Measurements from ENCODE around the gene GRAMD1B. TPM values are rescaled to one million over a fixed set of nuclear protein-coding genes. Genes with fewer than 3 reads are reported as not detected.
A peak's percentile ranks its signal among the peaks of the same experiment; 100 is the strongest.

Gene GRAMD1B
- total RNA-seq, 1 experiment from 2014 or later, result 12.7 TPM

- H4K20me1 ChIP-seq (ENCODE audit: insufficient read depth), result no peaks in the 10 kb centered on the region
- H3K9ac ChIP-seq (ENCODE audit: low read length), result peak overlapping the region; percentile 48
- ATAC-seq, result peak; percentile 76
- H2AFZ ChIP-seq (ENCODE audit: low read depth, low read length, poor library complexity, severe bottlenecking), result peak overlapping the region; percentile 62
- TF ChIP-seq MAX (IDR thresholded peaks at IDR 0.05) (peak; percentile 80), ATF3 (IDR thresholded peaks at IDR 0.05) (peak; percentile 46; the same call in 1 of the 2 replicates), SP1 (IDR thresholded peaks at IDR 0.05; ENCODE audit: low read depth) (peak; percentile 88), CBX3 (IDR thresholded peaks at IDR 0.05; ENCODE audit: low read depth) (peak; percentile 82), SIN3A (IDR thresholded peaks at IDR 0.05; ENCODE audit: low read depth) (peak; percentile 66), RAD21 (IDR thresholded peaks at IDR 0.05; ENCODE audit: low read depth) (no peak; the same call in 1 of the 2 replicates), ZFX (IDR thresholded peaks at IDR 0.05) (peak; percentile 24; the same call in 1 of the 2 replicates), EZH2 (IDR thresholded peaks at IDR 0.05) (no peak), ZBTB33 (IDR thresholded peaks at IDR 0.05; ENCODE audit: extremely low read depth, insufficient replicate concordance, low read length) (peak; percentile 6), CEBPB (IDR thresholded peaks at IDR 0.05; ENCODE audit: low read depth) (peak; percentile 83), SRF (IDR thresholded peaks at IDR 0.05; ENCODE audit: low read depth) (peak; percentile 46), POLR2AphosphoS5 (IDR thresholded peaks at IDR 0.05; ENCODE audit: low read depth, low read length) (peak; percentile 70; the same call in 1 of the 2 replicates), JUND (IDR thresholded peaks at IDR 0.05) (peak; percentile 80), FOSL1 (IDR thresholded peaks at IDR 0.05; ENCODE audit: low read depth) (peak; percentile 81), EZH2phosphoT487 (IDR thresholded peaks at IDR 0.05; ENCODE audit: borderline replicate concordance) (no peak), ZNF274 (IDR thresholded peaks at IDR 0.05; ENCODE audit: low read depth, low read length) (no peak), YY1 (IDR thresholded peaks at IDR 0.05; ENCODE audit: extremely low read depth, insufficient replicate concordance, low read depth, low read length) (no peak), ELF1 (IDR thresholded peaks at IDR 0.05; ENCODE audit: borderline replicate concordance, low read depth) (peak; percentile 57), EGR1 (IDR thresholded peaks at IDR 0.05; ENCODE audit: low read depth) (0 out of 2 replicates have a peak, but pooled peaks have one; percentile 23)
- ChIA-PET POLR2A (interaction anchor here (1.0 to 1.2 kb wide), 3 partner anchors 9 to 14 kb away, joined by 3 to 5 read pairs (median 3); no protein-coding TSS in a partner anchor), RAD21 (ENCODE audit: low non-redundant PET in 1 of 2, low total read pairs in 2 of 2, uncharacterized antibody in 2 of 2, unreplicated experiment in 2 of 2) (no interaction called here), CTCF (interaction anchor here (1.0 to 1.3 kb wide), 2 partner anchors 24 to 47 kb away, joined by 5 read pairs; no protein-coding TSS in a partner anchor)
- H3K9me3 ChIP-seq (ENCODE audit: control insufficient read depth in 1 of 2, insufficient read depth in 1 of 2, low read depth in 1 of 2, low read length in 2 of 2), result no peaks in the 10 kb centered on the region
- no peaks in the 10 kb centered on the region for H3K27me3 ChIP-seq (ENCODE audit: insufficient read depth, low read length)
- H3K9me2 ChIP-seq (ENCODE audit: insufficient read depth), result no peaks in the 10 kb centered on the region
- no TSS peak for BruUV-seq (replicated peaks)
- H3K4me3 ChIP-seq (replicated peaks in 1 of 2; ENCODE audit: low read depth in 1 of 2, low read length in 2 of 2), result peak overlapping the region; percentile 38 to 50
- no peaks in the 10 kb centered on the region for H3K79me2 ChIP-seq (ENCODE audit: insufficient read depth, low read length)
- intact Hi-C loops (cut with micrococcal nuclease), result no loop called here
- peak; percentile 88 for DNase-seq (ENCODE audit: low read depth, low spot score)
- peak overlapping the region; percentile 68 for H3K27ac ChIP-seq (ENCODE audit: low read depth, low read length)
- H3K4me2 ChIP-seq (ENCODE audit: low read length), result peak overlapping the region; percentile 75
- H3K36me3 ChIP-seq (ENCODE audit: control insufficient read depth in 1 of 2, insufficient read depth in 2 of 2, low read length in 2 of 2), result no peaks in the 10 kb centered on the region
- H3K4me1 ChIP-seq (ENCODE audit: control insufficient read depth in 1 of 2, insufficient read depth in 2 of 2, low read length in 2 of 2), result peaks cover 22 to 58% of the 10 kb centered on the region in 2 experiments
These were observed 24.1 kb downstream of the GRAMD1B start for GRCh38 chr11:123454060-123454651.
